KBM-7 (cell line): ENCODE measurements around the gene BAIAP2.
A peak's percentile ranks its signal among the peaks of the same experiment; 100 is the strongest.

Source experiments
- DNase-seq: peaks from one replicate; pipeline ENCODE4 v3.0.0-alpha.2; 2015
- in situ Hi-C: fragments of 300-500 bp; cut with MboI; formaldehyde crosslinking; loops from 2 replicates; pipeline ENCODE4 v1.14.3; 2020; ENCODE audit warnings: low sequenced_read_pairs, low pct_unique_long_range_greater_than_20kb, mixed read lengths

The BAIAP2 gene

DNA sequence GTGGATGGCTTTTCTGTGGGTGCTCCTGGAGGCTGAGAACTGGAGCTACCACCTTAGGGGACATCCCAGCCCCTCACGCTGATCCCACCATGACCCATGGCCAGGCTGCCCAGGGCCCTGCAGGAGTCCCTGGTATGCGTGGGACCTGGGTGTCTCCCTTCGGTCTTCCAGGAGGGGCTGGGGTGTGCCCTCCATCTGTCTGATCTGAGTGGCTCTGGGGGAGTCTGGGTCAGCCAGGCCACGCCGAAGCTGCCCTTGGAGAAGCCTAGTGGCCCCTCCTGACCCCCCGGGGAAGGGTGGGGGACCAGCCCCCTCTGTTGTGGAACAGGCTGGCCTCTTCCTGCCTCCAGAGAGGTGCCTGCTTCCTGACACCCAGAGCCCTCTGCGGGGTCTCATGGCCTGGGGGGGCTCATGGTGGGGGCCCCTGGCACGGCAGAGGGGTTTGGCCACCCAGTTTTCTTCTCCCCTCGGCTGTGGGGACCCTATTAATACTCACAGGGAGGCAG is 10.7 kb downstream of the BAIAP2 start:
- in situ Hi-C loops: no loop called here

GRCh38 chr17:81046132-81046769 is 11.3 kb downstream of the BAIAP2 start:
- in situ Hi-C loops: no loop called here
- DNase-seq: no peak

More for the DNA sequence above, 10.7 kb downstream of the BAIAP2 start:
- no peak for DNase-seq

- in situ Hi-C loops: no loop called here
- DNase-seq: no peak
These were observed 11.9 kb downstream of the BAIAP2 start for GRCh38 chr17:81046770-81047359.

DNA sequence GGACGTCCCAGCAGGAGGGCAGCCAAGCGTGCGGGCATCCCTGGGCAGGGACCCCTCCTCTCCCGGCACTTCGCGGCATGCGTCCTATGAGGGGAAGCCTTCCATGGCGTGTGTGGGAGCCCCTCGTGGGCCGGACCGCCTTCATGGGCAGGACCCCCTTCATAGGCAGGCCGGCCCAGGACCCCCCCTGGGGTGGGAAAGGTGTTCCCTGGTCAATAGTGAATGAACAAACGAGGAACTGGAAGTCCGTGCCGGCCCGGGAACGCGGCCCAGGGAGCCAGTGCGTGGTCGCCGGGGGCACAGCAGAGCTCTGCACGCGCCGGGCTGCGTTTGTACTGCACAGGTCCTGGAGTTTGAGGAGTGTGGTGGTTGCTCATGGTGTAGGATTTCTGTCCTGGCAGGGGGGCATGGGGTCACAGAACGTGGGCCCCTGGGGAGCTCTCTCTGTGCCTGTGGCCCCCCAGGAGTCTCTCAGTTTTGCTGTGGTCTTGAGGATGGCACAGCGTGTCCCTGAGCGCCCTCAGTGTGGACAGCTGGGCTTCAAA is 13.9 kb downstream of the BAIAP2 start:
- DNase-seq: no peak
- in situ Hi-C loops: no loop called here

- in situ Hi-C loops: no loop called here
- peak; percentile 84 for DNase-seq
These were observed 14.5 kb downstream of the BAIAP2 start for GRCh38 chr17:81049372-81049911.

DNA sequence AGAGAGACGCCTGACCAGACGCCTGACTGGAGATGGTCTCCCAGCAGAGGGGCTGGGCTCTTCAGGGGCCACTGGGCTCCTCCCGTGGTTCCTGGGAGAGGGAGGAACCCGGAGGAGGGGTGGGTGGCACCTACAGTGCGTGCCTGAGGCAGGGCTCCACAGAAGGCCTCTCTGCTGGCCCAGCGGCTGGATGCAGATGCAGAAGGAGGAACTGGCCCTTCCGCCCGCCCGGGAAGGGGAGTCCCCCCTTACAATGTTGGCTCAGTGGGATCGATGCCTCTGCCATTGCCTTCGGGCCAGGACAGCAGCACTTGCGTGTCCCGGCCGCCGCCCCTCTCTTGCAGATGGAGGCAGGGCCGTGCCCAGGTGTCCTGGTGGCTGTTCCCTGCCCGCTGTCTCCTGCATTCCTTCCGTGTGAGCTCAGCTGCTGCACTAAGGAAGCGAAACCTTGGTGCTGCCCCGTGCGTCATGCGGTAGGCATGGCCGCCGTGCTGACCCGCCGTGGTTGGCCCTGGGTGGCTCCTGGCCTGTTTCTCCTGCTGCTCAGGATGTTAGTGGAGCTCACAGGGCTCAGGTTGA is 15.1 kb downstream of the BAIAP2 start:
- in situ Hi-C loops: no loop called here
- DNase-seq: no peak

DNA sequence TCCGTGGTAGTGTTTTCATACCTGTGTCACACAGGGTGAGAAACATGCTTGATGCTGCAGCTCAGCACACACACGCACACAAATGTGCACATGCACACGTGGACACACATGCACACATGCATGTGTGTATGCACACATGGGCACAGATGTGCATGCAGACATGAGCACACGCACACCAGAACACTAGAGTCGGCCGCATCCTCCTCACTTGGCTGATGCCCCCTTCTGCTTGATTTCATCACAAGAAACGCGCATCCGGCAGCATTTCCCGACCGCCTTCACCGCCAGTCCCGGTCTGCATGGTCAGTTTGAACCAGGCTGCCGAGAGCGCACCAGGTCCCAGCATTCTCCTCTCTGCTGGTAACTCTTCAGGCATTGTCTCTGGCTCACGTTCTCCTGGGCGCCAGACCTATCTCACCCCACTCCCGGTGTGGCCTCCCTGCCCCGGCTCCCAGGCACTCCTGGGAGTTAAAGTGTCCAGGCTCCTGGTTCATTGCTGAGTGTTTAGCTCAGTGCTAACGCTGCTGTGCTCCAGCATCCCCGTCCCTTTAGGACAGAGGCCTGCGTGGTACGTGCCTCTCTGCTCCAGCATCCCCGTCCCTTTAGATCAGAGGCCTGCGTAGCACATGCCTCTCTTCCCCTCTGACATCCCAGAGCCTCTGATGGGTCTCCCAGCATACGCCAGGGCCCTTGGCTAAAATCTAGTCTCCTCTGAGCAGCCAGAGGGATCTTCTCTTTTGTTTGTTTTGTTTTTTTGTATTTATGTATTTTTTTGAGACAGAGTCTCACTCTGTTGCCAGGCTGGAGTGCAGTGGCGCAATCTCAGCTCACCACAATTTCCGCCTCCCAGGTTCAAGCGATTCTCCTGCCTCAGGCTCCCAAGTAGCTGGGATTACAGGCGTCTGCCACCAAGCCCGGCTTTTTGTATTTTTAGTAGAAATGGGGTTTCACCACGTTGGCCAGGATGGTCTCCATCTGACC is 16.0 kb downstream of the BAIAP2 start:
- in situ Hi-C loops: no loop called here
- DNase-seq: no peak

- no peak for DNase-seq
- in situ Hi-C loops: no loop called here
These were observed 17.4 kb downstream of the BAIAP2 start for GRCh38 chr17:81052199-81052997.

DNA sequence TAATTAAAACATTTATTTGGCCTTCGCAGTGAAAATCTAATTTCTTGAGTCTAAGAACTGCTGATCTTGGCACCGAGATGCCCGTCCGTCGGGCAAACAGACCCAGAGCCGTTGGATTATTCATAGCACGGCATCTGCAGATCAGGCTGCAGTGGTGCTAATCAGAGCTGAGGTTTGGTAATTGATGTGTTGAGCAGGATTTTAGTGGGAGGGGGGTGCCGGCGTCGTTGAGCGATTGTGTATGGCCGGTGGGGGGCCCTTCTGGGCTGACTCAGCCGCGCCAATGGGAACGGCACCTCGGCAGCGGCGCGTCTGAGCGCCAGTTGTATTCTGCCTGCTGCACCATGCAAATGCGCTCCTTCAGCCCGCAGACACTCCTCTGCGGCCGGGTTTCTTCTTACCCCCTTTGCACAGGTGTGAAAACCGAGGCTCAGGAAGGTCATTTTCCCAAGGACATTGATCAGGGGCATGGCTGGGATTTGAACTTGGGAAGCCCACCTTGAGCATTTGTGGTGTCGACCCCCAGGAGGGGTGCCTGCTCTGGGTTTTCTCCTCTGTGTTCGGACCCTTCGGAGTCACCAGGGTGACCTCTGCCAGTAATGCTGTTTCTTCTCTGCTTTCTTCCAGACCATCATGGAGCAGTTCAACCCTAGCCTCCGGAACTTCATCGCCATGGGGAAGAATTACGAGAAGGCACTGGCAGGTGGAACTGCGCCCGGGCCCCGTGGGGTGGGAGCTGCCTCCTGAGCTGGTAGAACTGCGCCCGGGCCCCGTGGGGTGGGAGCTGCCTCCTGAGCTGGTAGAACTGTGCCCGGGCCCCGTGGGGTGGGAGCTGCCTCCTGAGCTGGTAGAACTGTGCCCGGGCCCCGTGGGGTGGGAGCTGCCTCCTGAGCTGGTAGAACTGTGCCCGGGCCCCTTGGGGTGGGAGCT is 18.4 kb downstream of the BAIAP2 start:
- in situ Hi-C loops: no loop called here
- DNase-seq: no peak

GRCh38 chr17:81054308-81054707 is 19.4 kb downstream of the BAIAP2 start:
- in situ Hi-C loops: no loop called here
- DNase-seq: no peak

DNA sequence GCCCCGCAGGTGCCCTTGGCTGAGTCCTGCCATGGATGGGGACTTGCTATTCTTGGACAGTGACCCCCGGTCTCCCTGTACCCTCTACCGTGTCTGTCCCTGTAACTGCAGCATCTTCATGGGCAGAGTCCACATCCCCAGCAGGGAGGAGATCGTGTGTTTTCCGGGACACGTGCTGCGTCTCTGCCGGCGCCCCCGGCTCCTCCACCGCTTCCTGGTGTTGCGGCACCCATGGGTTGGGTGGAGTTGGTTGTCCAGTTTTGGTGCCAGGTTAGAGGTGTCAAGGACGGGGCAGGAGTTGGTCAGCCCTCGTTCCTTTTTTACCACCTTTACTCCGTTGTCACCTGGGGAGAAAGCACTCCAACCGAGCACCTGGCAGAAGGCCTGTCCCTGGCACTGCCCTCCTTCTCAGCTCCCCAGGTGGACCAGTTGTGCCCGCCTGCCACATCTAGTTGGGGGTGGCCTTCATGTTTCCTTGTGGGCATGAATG is 20.0 kb downstream of the BAIAP2 start:
- in situ Hi-C loops: no loop called here
- no peak for DNase-seq

DNA sequence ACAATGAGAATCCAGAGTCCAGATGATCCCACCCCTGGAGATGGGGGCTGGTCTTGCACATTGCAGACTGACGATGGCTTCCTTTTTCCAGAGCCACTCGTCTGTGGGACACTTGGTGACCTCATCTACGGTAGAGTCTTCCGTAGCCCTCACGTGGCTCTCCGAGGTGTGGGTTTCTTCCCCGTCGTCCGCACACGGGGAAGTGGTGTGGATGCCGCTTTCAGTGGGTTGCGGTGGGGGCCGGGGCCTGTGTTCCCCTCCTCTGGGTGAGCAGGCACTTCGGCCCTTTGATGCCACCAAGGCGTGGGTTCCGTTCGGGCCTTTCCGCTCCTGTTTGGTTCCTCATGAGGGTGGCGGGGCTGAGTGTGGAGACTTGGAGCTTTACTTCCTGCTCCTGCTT is 21.4 kb downstream of the BAIAP2 start:
- DNase-seq: no peak
- in situ Hi-C loops: no loop called here

DNA sequence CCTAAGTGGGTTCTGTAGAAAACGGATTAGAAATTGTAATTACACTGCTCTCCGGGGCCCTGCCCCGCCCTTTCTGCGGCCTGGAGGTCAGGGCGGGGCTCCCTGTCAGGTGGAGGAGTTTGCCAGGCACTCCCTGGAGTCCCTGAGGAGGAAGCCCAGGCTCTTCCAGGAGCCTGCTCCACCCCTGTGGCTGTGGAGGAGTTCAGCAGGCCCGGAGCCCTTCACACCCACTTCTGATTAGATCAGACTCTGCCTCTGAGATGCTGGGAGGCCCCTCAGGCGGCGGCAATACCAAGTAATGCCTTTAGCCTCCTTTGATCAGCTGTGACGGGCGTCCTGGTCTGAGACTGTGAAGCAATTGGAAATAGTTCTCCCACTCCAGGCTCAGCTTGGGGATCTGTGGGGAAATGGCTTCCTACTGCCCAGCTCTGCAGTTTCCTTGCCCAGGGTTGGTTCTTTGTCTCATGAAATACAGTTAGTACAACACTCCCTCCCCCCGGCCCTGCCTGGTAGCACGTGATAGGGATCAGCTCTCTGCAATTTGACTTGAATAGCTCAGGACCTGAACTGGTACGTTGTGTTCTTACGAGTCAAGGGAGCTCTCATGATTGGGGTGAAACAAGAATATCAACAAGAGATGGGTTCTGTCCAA is 22.3 kb downstream of the BAIAP2 start:
- DNase-seq: no peak
- in situ Hi-C loops: no loop called here

GRCh38 chr17:81057777-81058176 is 22.8 kb downstream of the BAIAP2 start:
- in situ Hi-C loops: no loop called here
- no peak for DNase-seq

- in situ Hi-C loops: no loop called here
These were observed 23.4 kb downstream of the BAIAP2 start for GRCh38 chr17:81058263-81058871.

DNA sequence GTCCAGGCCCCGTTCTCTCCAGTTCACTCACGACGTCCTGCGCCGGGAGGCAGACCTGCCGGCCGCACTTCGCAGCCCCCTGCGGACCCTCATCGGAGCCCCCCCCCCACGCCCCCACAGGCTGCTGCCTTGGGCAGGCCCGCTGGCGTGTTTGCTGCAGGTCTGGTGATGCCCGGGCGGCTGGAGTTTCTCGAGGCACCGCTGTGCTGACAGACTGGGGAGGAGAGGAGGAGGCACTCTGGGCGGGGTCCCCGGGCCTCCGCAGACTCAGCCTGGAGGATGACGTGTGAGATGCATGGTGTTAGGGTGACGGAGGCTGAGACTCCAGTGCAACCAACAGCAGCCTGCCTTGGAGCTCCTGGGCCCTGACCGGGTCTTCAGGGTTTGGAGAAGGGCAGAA is 24.1 kb downstream of the BAIAP2 start:
- in situ Hi-C loops: no loop called here
- DNase-seq: no peak

More at GRCh38 chr17:81058263-81058871, 23.4 kb downstream of the BAIAP2 start:
- DNase-seq: no peak
